Calu3 (cell line): ENCODE data around the gene SLCO3A1. TPM values are rescaled to one million over a fixed set of nuclear protein-coding genes. Genes with fewer than 3 reads are reported as not detected.

Experiments
- BruUV-seq: library from RNA; stranded (reverse); fragments of 400-500 nt; replicated peaks from 2 replicates; lab custom pipeline; 2021; lab: Mats Ljungman, UMichigan
- CTCF ChIA-PET: fragments of 300-600 bp; sonication (Branson Sonifier 250); formaldehyde crosslinking; loops from one replicate; lab custom pipeline; 2022; ENCODE audit warnings: antibody characterized with exemption; lab: Charles Lee
- DNase-seq: peaks from one replicate; pipeline ENCODE4 v3.0.0; 2022
- H3K27ac Mint-ChIP-seq: one replicate; pipeline ENCODE4 v1.8.0; 2022; ENCODE audit warnings: mixed read lengths; ENCODE audit not compliant: unreplicated experiment
- H3K27me3 Mint-ChIP-seq: one replicate; pipeline ENCODE4 v1.8.0; 2022; ENCODE audit warnings: mixed read lengths; ENCODE audit not compliant: unreplicated experiment
- H3K36me3 Mint-ChIP-seq: one replicate; pipeline ENCODE4 v1.8.0; 2022; ENCODE audit warnings: mild to moderate bottlenecking, moderate library complexity, mixed read lengths; ENCODE audit not compliant: insufficient read depth, unreplicated experiment
- H3K4me1 Mint-ChIP-seq: one replicate; pipeline ENCODE4 v1.8.0; 2022; ENCODE audit warnings: mild to moderate bottlenecking, low read depth, mixed read lengths; ENCODE audit not compliant: unreplicated experiment
- H3K4me3 Mint-ChIP-seq: one replicate; pipeline ENCODE4 v1.8.0; 2022; ENCODE audit warnings: mild to moderate bottlenecking, low read depth, moderate library complexity, mixed read lengths; ENCODE audit not compliant: unreplicated experiment
- H3K9me3 Mint-ChIP-seq: one replicate; pipeline ENCODE4 v1.8.0; 2022; ENCODE audit warnings: low read depth, mixed read lengths; ENCODE audit not compliant: unreplicated experiment
- intact Hi-C: fragments of 100-400 bp; cut with micrococcal nuclease; formaldehyde crosslinking; loops from one replicate; pipeline ENCODE4 v1.10.0; 2022; ENCODE audit not compliant: unreplicated experiment
- total RNA-seq: library from RNA; stranded (reverse); gene quantifications from 2 replicates; pipeline ENCODE4 v1.2.3, GENCODE V29; 2022
- TF ChIP-seq, protein P1 (sequence below): fragments of 200-600 bp; IDR thresholded peaks from one replicate; pipeline ENCODE4 v1.8.0; 2022; ENCODE audit warnings: antibody characterized with exemption; ENCODE audit not compliant: unreplicated experiment

Gene SLCO3A1
- total RNA-seq, 1 experiment from 2014 or later: 65.9 TPM

- Mint-ChIP-seq H3K27ac (no peak overlapping the region), H3K4me1 (peaks cover 30% of the 10 kb centered on the region), H3K36me3 (peaks cover 8% of the 10 kb centered on the region), H3K9me3 (no peaks in the 10 kb centered on the region), H3K27me3 (no peaks in the 10 kb centered on the region), H3K4me3 (no peak overlapping the region)
- intact Hi-C loops: no loop called here
- DNase-seq: no peak
- no TSS peak for BruUV-seq
- TF ChIP-seq, protein P1, sequence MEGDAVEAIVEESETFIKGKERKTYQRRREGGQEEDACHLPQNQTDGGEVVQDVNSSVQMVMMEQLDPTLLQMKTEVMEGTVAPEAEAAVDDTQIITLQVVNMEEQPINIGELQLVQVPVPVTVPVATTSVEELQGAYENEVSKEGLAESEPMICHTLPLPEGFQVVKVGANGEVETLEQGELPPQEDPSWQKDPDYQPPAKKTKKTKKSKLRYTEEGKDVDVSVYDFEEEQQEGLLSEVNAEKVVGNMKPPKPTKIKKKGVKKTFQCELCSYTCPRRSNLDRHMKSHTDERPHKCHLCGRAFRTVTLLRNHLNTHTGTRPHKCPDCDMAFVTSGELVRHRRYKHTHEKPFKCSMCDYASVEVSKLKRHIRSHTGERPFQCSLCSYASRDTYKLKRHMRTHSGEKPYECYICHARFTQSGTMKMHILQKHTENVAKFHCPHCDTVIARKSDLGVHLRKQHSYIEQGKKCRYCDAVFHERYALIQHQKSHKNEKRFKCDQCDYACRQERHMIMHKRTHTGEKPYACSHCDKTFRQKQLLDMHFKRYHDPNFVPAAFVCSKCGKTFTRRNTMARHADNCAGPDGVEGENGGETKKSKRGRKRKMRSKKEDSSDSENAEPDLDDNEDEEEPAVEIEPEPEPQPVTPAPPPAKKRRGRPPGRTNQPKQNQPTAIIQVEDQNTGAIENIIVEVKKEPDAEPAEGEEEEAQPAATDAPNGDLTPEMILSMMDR: no peak
- CTCF ChIA-PET: interaction anchor here (1.2 kb wide), 1 partner anchor 11 kb away, joined by 3 read pairs; no protein-coding TSS in a partner anchor
Measured at GRCh38 chr15:91895051-91895450, 41.5 kb downstream of the SLCO3A1 start.

- H3K9me3 Mint-ChIP-seq: no peaks in the 10 kb centered on the region
- H3K27ac Mint-ChIP-seq: no peak overlapping the region
- no peak overlapping the region for H3K4me3 Mint-ChIP-seq
- peaks cover 18% of the 10 kb centered on the region for H3K4me1 Mint-ChIP-seq
- DNase-seq: no peak
- no TSS peak for BruUV-seq
- no peaks in the 10 kb centered on the region for H3K36me3 Mint-ChIP-seq
- CTCF ChIA-PET: no interaction called here
- H3K27me3 Mint-ChIP-seq: no peaks in the 10 kb centered on the region
- intact Hi-C loops: no loop called here
- TF ChIP-seq, protein P1: no peak
Measured at GRCh38 chr15:91896341-91897055, 43.0 kb downstream of the SLCO3A1 start.

GRCh38 chr15:91897585-91898372, 44.3 kb downstream of the SLCO3A1 start:
- CTCF ChIA-PET: no interaction called here
- intact Hi-C loops: no loop called here

GRCh38 chr15:91898843-91899242, 45.3 kb downstream of the SLCO3A1 start:
- no TSS peak for BruUV-seq
- Mint-ChIP-seq H3K4me1 (peaks cover 24% of the 10 kb centered on the region), H3K36me3 (no peaks in the 10 kb centered on the region), H3K27ac (no peak overlapping the region), H3K9me3 (no peaks in the 10 kb centered on the region), H3K27me3 (no peaks in the 10 kb centered on the region), H3K4me3 (no peak overlapping the region)
- intact Hi-C loops: no loop called here
- CTCF ChIA-PET: no interaction called here
- TF ChIP-seq, protein P1: no peak
- no peak for DNase-seq

More at GRCh38 chr15:91897585-91898372, 44.3 kb downstream of the SLCO3A1 start:
- Mint-ChIP-seq H3K9me3 (no peaks in the 10 kb centered on the region), H3K4me1 (peaks cover 22% of the 10 kb centered on the region), H3K36me3 (no peaks in the 10 kb centered on the region), H3K27me3 (no peaks in the 10 kb centered on the region), H3K4me3 (no peak overlapping the region), H3K27ac (no peak overlapping the region)
- no peak for DNase-seq
- no TSS peak for BruUV-seq
- TF ChIP-seq, protein P1: no peak
